ENCODE results near the gene GALK2.

Gene GALK2

GRCh38 chr15:49306551-49306950 lies 136.5 kb downstream of the GALK2 start:
- H3K4me3 ChIP-seq (ENCODE audit: low read depth, low read length): no peak overlapping the region
- no peaks in the 10 kb centered on the region for H3K9me3 ChIP-seq (ENCODE audit: control insufficient read depth, insufficient read depth, low read depth, low read length)
- H3K4me1 ChIP-seq (ENCODE audit: control insufficient read depth, insufficient read depth, low read length): no peaks in the 10 kb centered on the region
- H3K36me3 ChIP-seq (ENCODE audit: control insufficient read depth in 2 of 2, insufficient read depth in 1 of 2, low read length in 2 of 2): peaks cover 0 to 11% of the 10 kb centered on the region in 2 experiments; a peak in 1 of 3 replicates
- no peak overlapping the region for H3K27ac ChIP-seq (ENCODE audit: extremely low read depth, low read depth, low read length)
- ChIA-PET POLR2A (no interaction called here), CTCF (no interaction called here)
- no peak for TF ChIP-seq ZNF138 (tag by site-specific recombination; IDR thresholded peaks at IDR 0.05; ENCODE audit: borderline replicate concordance)
- no peak for TF ChIP-seq ZNF501 (tag by site-specific recombination; IDR thresholded peaks at IDR 0.05)
- no peak for TF ChIP-seq ZEB2 (tag by site-specific recombination; IDR thresholded peaks at IDR 0.05)
- no peak for TF ChIP-seq ZNF366 (tag by site-specific recombination; conservative IDR thresholded peaks at IDR 0.05)
- TF ChIP-seq ZBTB21 (tag by site-specific recombination; IDR thresholded peaks at IDR 0.05): no peak
- no peak for TF ChIP-seq ZNF404 (tag by site-specific recombination; IDR thresholded peaks at IDR 0.05)
- no peak for TF ChIP-seq REPIN1 (tag by site-specific recombination; IDR thresholded peaks at IDR 0.05; ENCODE audit: low read depth)
- no peak for TF ChIP-seq ZNF776 (tag by site-specific recombination; IDR thresholded peaks at IDR 0.05; ENCODE audit: borderline replicate concordance)
- TF ChIP-seq INSM2 (tag by site-specific recombination; IDR thresholded peaks at IDR 0.05): no peak
- no peak for TF ChIP-seq ZNF18 (tag by site-specific recombination; IDR thresholded peaks at IDR 0.05)
- no peak for TF ChIP-seq ELK4 (IDR thresholded peaks at IDR 0.05; ENCODE audit: borderline replicate concordance, low read depth, low read length)
- no peak for TF ChIP-seq CTCF (tag by site-specific recombination; IDR thresholded peaks at IDR 0.05)

- ChIA-PET POLR2A (no interaction called here), CTCF (no interaction called here)
- Histone ChIP-seq H3K4me3 (ENCODE audit: low read depth, low read length) (no peak overlapping the region), H3K36me3 (ENCODE audit: control insufficient read depth in 2 of 2, insufficient read depth in 1 of 2, low read length in 2 of 2) (peaks cover 0 to 7% of the 10 kb centered on the region in 2 experiments; a peak in 1 of 3 replicates), H3K27ac (ENCODE audit: extremely low read depth, low read depth, low read length) (no peak overlapping the region), H3K4me1 (ENCODE audit: control insufficient read depth, insufficient read depth, low read length) (no peaks in the 10 kb centered on the region), H3K9me3 (ENCODE audit: control insufficient read depth, insufficient read depth, low read depth, low read length) (no peaks in the 10 kb centered on the region)
- TF ChIP-seq SP3 (tag by site-specific recombination; IDR thresholded peaks at IDR 0.05) (no peak), ZNF776 (tag by site-specific recombination; IDR thresholded peaks at IDR 0.05; ENCODE audit: borderline replicate concordance) (no peak), ZNF501 (tag by site-specific recombination; IDR thresholded peaks at IDR 0.05) (no peak), ZNF354C (tag by site-specific recombination; IDR thresholded peaks at IDR 0.05; ENCODE audit: borderline replicate concordance, low read depth) (no peak), SP2 (tag by site-specific recombination; IDR thresholded peaks at IDR 0.05) (no peak), ZNF112 (tag by site-specific recombination; IDR thresholded peaks at IDR 0.05) (no peak), ZNF626 (tag by site-specific recombination; IDR thresholded peaks at IDR 0.05) (no peak), ZNF133 (tag by site-specific recombination; IDR thresholded peaks at IDR 0.05) (no peak), WT1 (tag by site-specific recombination; IDR thresholded peaks at IDR 0.05) (no peak), ZNF645 (tag by site-specific recombination; IDR thresholded peaks at IDR 0.05) (no peak), BCL11B (tag by site-specific recombination; IDR thresholded peaks at IDR 0.05; ENCODE audit: low read depth) (no peak), ZNF48 (tag by site-specific recombination; IDR thresholded peaks at IDR 0.05) (no peak), TSHZ1 (tag by site-specific recombination; IDR thresholded peaks at IDR 0.05; ENCODE audit: borderline replicate concordance) (no peak), ZNF18 (tag by site-specific recombination; IDR thresholded peaks at IDR 0.05) (no peak)
Measured at GRCh38 chr15:49308686-49309085, 138.6 kb downstream of the GALK2 start.

Data from HEK293 (cell line).